Cardiac muscle cell (in vitro differentiated cells and primary cell): ENCODE measurements around the gene ONECUT3. TPM values are rescaled to one million over a fixed set of nuclear protein-coding genes. Genes with fewer than 3 reads are reported as not detected.
"Not testable (repeated sequence)": the region's sequence is repeated elsewhere in the genome, so short reads cannot be mapped to it uniquely, and the experiment has no call there.

Source experiments
- DNase-seq, 2 donors: peaks; one replicate each; pipeline versions ENCODE4 v3.0.0 to v3.0.0-alpha.2; 2010 to 2017; ENCODE audit warnings: low read depth in 1 of 2, low spot score in 1 of 2
- H3K27ac ChIP-seq: fragments of 200-600 bp; sonication (generic); 2 replicates; pipeline ENCODE4 v1.5.1; 2016
- H3K27me3 ChIP-seq: fragments of 200-600 bp; sonication (generic); 2 replicates; pipeline ENCODE4 v1.6.0; 2016; ENCODE audit warnings: control low read depth
- H3K36me3 ChIP-seq: fragments of 200-600 bp; sonication (generic); 2 replicates; pipeline ENCODE4 v1.5.1; 2016; ENCODE audit warnings: control low read depth
- H3K4me1 ChIP-seq: fragments of 200-600 bp; sonication (generic); 2 replicates; pipeline ENCODE4 v1.8.1; 2017; ENCODE audit warnings: low read depth, mild to moderate bottlenecking, mixed run types
- H3K4me3 ChIP-seq: fragments of 200-600 bp; sonication (generic); 2 replicates; pipeline ENCODE4 v1.5.1; 2016; ENCODE audit warnings: mild to moderate bottlenecking
- H3K9me3 ChIP-seq: fragments of 200-600 bp; sonication (generic); 2 replicates; pipeline ENCODE4 v1.5.1; 2017; ENCODE audit warnings: low read depth, mild to moderate bottlenecking, control low read depth
- polyA plus RNA-seq: library from polyadenylated mRNA; unstranded; fragments of >200 nt; fragmentation: Nextera tagmentation; extraction: Ambion mirVana; gene quantifications from 2 replicates; pipeline ENCODE4 v1.2.1, GENCODE V29; 2016
- total RNA-seq: library from RNA; depleted of rRNA; stranded (reverse); fragments of >200 nt; gene quantifications from 2 replicates; pipeline ENCODE4 v1.2.3, GENCODE V29; 2016
- TF ChIP-seq, protein P1 (sequence below): IDR thresholded peaks from 2 replicates; pipeline ENCODE4 v1.5.1; 2012; ENCODE audit warnings: low read depth, mild to moderate bottlenecking, low read length

ONECUT3 gene
- total and polyA plus RNA-seq, 2 experiments from 2014 or later, result not detected

DNA sequence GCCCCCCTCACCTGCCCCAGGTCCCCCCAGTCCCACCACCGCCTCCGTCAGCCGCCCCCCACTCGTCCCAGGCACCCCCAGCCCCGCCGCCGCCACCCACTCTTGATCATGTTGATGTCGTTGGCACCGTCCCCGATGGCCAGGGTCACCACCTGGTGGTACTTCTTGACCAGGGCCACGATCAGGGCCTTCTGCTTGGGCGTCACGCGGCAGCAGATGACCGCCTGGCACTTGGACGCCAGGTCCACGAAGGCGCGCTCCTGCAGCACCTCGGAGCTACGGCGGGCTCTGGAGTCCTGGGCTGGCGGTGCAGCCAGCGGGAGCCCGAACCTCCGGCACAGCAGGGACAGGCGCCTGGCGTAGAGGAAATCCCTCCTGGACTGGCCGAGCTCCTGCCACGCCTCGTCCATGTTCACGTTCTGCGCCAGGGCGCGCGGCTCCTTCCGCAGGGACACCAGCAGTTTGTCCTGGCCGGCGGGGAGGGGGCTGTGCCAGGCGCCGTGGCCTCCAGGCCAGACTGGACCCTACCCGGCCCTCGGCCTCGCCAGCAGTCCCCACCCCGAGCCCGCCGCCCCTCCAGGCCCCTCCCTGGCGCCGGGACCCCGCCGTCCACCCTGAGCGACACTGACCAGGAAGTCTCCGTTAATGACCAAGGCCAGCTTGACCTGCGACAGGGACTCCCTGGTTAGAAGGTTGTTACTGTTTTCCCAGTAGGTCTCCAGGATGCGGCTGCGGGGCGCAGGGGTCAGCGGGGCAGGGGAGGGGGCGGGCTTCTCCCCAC lies 36.1 kb downstream of the ONECUT3 start:
- peaks cover 20% of the 10 kb centered on the region for H3K27me3 ChIP-seq

GRCh38 chr19:1790054-1790792 lies 36.9 kb downstream of the ONECUT3 start:
- Histone ChIP-seq H3K4me3 (no peak overlapping the region), H3K4me1 (no peaks in the 10 kb centered on the region), H3K9me3 (no peaks in the 10 kb centered on the region), H3K27ac (no peak overlapping the region), H3K27me3 (peaks cover 20% of the 10 kb centered on the region), H3K36me3 (no peaks in the 10 kb centered on the region)
- TF ChIP-seq, protein P1, sequence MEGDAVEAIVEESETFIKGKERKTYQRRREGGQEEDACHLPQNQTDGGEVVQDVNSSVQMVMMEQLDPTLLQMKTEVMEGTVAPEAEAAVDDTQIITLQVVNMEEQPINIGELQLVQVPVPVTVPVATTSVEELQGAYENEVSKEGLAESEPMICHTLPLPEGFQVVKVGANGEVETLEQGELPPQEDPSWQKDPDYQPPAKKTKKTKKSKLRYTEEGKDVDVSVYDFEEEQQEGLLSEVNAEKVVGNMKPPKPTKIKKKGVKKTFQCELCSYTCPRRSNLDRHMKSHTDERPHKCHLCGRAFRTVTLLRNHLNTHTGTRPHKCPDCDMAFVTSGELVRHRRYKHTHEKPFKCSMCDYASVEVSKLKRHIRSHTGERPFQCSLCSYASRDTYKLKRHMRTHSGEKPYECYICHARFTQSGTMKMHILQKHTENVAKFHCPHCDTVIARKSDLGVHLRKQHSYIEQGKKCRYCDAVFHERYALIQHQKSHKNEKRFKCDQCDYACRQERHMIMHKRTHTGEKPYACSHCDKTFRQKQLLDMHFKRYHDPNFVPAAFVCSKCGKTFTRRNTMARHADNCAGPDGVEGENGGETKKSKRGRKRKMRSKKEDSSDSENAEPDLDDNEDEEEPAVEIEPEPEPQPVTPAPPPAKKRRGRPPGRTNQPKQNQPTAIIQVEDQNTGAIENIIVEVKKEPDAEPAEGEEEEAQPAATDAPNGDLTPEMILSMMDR, result no peak
- no peak for DNase-seq

More for the DNA sequence above, 36.1 kb downstream of the ONECUT3 start:
- Histone ChIP-seq H3K27ac (no peak overlapping the region), H3K4me1 (no peaks in the 10 kb centered on the region), H3K9me3 (no peaks in the 10 kb centered on the region), H3K4me3 (peak overlapping the region; percentile 13), H3K36me3 (no peaks in the 10 kb centered on the region)
- TF ChIP-seq, protein P1, result no peak
- peak in 1 of 2 donors; percentile 33 for DNase-seq

GRCh38 chr19:1791879-1792278 lies 38.6 kb downstream of the ONECUT3 start:
- Histone ChIP-seq H3K4me3 (no peak overlapping the region), H3K27ac (no peak overlapping the region), H3K27me3 (peaks cover 20% of the 10 kb centered on the region), H3K36me3 (no peaks in the 10 kb centered on the region), H3K9me3 (no peaks in the 10 kb centered on the region), H3K4me1 (no peaks in the 10 kb centered on the region)
- DNase-seq, result no peak
- TF ChIP-seq, protein P1, result no peak

- TF ChIP-seq, protein P1, result no peak
- Histone ChIP-seq H3K27me3 (peaks cover 7% of the 10 kb centered on the region), H3K36me3 (no peaks in the 10 kb centered on the region), H3K4me1 (no peaks in the 10 kb centered on the region), H3K27ac (no peak overlapping the region), H3K9me3 (no peaks in the 10 kb centered on the region), H3K4me3 (no peak overlapping the region)
- no peak for DNase-seq
These were observed 41.3 kb downstream of the ONECUT3 start for GRCh38 chr19:1794424-1795172.

GRCh38 chr19:1796395-1797142 lies 43.3 kb downstream of the ONECUT3 start:
- no peaks in the 10 kb centered on the region for H3K9me3 ChIP-seq
- H3K4me1 ChIP-seq, result no peaks in the 10 kb centered on the region
- no peak overlapping the region for H3K4me3 ChIP-seq
- DNase-seq, result no peak
- H3K27me3 ChIP-seq, result no peaks in the 10 kb centered on the region
- TF ChIP-seq, protein P1, result no peak
- no peak overlapping the region for H3K27ac ChIP-seq
- H3K36me3 ChIP-seq, result no peaks in the 10 kb centered on the region

GRCh38 chr19:1797313-1797712 lies 44.0 kb downstream of the ONECUT3 start:
- not testable (repeated sequence) for H3K9me3 ChIP-seq, H3K4me1 ChIP-seq, H3K36me3 ChIP-seq, H3K27me3 ChIP-seq, H3K27ac ChIP-seq, DNase-seq, H3K4me3 ChIP-seq
